ENCODE results near the gene TUBG2. TPM values are rescaled to one million over a fixed set of nuclear protein-coding genes. Genes with fewer than 3 reads are reported as not detected.
"Not testable (repeated sequence)": the region's sequence is repeated elsewhere in the genome, so short reads cannot be mapped to it uniquely, and the experiment has no call there.

TUBG2 gene
- total and polyA plus RNA-seq, 12 donors = 14.5 to 65.1 (median 45.6) TPM

DNA sequence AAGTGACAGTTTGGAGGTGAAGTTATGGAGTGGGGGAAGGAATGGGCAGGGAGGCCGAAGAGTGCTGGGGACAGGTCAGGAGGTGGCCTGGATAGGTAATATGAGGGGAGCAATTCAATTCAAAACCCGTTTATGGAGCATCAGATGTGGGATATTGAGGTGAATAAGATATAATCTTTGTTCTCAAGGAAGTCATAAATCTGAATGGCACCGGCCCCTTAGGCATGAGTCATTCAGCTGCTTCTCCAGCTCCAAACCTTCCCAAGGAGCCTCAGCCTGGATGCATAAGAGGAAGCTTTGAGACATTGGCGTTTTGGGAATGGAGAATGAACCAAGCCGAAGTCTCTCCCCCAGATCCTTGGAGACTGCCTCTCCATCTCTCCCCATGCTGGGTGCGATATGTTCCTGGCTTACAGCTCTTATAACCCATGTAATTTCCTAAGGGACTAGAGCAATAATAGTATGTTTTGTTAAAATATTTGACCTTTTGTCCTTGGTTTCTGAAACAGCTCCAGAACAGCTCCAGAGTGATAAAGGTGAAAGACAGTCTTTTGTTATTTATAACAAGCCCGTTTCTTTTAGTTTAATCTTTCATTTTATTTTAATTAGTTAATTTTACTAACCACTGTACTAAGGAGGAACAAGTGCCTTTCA is 1.7 kb downstream of the TUBG2 start:
- H3K9me3 ChIP-seq (replicated peaks in 1 of 3) = no peaks in the 10 kb centered on the region
- peaks cover 0 to 44% of the 10 kb centered on the region in 2 donors for H3K36me3 ChIP-seq (replicated peaks in 1 of 2)
- no peak overlapping the region for H3K4me3 ChIP-seq
- H3K27me3 ChIP-seq = no peaks in the 10 kb centered on the region
- peaks cover 13 to 26% of the 10 kb centered on the region in 2 donors for H3K4me1 ChIP-seq (replicated peaks in 1 of 2)
- DNase-seq = peak in 2 of 7 donors; percentile 48 to 53
- H3K27ac ChIP-seq = peak overlapping the region in 3 of 5 donors; percentile 5 to 43 (median 29)
- intact Hi-C loops (cut with DNase I) = no loop called here
- 37 to 46% (median 44%) methylated on average over 7 of the region's 7 CpGs for WGBS, 4 donors
- no peak for TF ChIP-seq POLR2A (IDR thresholded peaks at IDR 0.05)
- TF ChIP-seq, protein P1, sequence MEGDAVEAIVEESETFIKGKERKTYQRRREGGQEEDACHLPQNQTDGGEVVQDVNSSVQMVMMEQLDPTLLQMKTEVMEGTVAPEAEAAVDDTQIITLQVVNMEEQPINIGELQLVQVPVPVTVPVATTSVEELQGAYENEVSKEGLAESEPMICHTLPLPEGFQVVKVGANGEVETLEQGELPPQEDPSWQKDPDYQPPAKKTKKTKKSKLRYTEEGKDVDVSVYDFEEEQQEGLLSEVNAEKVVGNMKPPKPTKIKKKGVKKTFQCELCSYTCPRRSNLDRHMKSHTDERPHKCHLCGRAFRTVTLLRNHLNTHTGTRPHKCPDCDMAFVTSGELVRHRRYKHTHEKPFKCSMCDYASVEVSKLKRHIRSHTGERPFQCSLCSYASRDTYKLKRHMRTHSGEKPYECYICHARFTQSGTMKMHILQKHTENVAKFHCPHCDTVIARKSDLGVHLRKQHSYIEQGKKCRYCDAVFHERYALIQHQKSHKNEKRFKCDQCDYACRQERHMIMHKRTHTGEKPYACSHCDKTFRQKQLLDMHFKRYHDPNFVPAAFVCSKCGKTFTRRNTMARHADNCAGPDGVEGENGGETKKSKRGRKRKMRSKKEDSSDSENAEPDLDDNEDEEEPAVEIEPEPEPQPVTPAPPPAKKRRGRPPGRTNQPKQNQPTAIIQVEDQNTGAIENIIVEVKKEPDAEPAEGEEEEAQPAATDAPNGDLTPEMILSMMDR (IDR thresholded peaks at IDR 0.05) = no peak

DNA sequence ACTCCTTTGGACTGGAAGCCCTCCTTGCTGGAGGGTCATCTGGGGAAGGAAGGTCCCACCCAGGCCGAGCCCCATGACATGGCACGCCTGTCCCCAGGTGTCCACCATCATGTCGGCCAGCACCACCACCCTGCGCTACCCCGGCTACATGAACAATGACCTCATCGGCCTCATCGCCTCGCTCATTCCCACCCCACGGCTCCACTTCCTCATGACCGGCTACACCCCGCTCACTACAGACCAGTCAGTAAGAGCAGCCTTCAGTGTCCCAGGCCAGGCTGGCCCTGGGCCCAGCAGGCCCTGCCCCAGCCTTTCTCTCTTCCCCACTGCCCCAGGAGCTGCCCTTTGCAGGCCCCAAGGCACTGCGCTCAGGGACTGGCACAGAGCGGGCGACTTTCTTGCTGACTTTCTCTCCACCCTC is 6.5 kb downstream of the TUBG2 start:
- peaks cover 19 to 41% of the 10 kb centered on the region in 2 donors for H3K4me1 ChIP-seq (replicated peaks in 1 of 2)
- 86 to 94% (median 89%) methylated on average over 12 to 14 of the region's 14 CpGs for WGBS, 4 donors
- TF ChIP-seq, protein P1 (IDR thresholded peaks at IDR 0.05) = no peak
- no peak for TF ChIP-seq POLR2A (IDR thresholded peaks at IDR 0.05)
- H3K27ac ChIP-seq = peak overlapping the region in 1 of 5 donors; percentile 20
- H3K36me3 ChIP-seq (replicated peaks in 1 of 2) = peaks cover 0 to 80% of the 10 kb centered on the region in 2 donors
- no peaks in the 10 kb centered on the region for H3K9me3 ChIP-seq (replicated peaks in 1 of 3)
- DNase-seq = no peak
- no peak overlapping the region for H3K4me3 ChIP-seq
- no peaks in the 10 kb centered on the region for H3K27me3 ChIP-seq
- intact Hi-C loops (cut with DNase I) = no loop called here

DNA sequence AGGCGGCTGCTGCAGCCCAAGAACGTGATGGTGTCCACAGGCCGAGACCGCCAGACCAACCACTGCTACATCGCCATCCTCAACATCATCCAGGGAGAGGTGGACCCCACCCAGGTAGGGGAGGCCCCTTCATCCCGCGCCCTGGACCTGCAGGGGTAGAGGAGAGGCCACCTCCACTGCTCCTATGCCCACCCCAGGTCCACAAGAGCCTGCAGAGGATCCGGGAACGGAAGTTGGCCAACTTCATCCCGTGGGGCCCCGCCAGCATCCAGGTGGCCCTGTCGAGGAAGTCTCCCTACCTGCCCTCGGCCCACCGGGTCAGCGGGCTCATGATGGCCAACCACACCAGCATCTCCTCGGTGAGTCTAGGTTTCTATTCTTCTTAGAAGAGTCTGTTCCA is 7.0 kb downstream of the TUBG2 start:
- H3K4me1 ChIP-seq (replicated peaks in 1 of 2) = peaks cover 15 to 35% of the 10 kb centered on the region in 2 donors
- H3K36me3 ChIP-seq (replicated peaks in 1 of 2) = peaks cover 0 to 85% of the 10 kb centered on the region in 2 donors
- H3K27me3 ChIP-seq; intact Hi-C loops (cut with DNase I); DNase-seq; H3K4me3 ChIP-seq; H3K9me3 ChIP-seq (replicated peaks in 1 of 3): not testable (repeated sequence)
- peak overlapping the region in 2 of 5 donors; percentile 86 for H3K27ac ChIP-seq
- 86 to 91% (median 90%) methylated on average over 7 to 13 of the region's 16 CpGs for WGBS, 4 donors

DNA sequence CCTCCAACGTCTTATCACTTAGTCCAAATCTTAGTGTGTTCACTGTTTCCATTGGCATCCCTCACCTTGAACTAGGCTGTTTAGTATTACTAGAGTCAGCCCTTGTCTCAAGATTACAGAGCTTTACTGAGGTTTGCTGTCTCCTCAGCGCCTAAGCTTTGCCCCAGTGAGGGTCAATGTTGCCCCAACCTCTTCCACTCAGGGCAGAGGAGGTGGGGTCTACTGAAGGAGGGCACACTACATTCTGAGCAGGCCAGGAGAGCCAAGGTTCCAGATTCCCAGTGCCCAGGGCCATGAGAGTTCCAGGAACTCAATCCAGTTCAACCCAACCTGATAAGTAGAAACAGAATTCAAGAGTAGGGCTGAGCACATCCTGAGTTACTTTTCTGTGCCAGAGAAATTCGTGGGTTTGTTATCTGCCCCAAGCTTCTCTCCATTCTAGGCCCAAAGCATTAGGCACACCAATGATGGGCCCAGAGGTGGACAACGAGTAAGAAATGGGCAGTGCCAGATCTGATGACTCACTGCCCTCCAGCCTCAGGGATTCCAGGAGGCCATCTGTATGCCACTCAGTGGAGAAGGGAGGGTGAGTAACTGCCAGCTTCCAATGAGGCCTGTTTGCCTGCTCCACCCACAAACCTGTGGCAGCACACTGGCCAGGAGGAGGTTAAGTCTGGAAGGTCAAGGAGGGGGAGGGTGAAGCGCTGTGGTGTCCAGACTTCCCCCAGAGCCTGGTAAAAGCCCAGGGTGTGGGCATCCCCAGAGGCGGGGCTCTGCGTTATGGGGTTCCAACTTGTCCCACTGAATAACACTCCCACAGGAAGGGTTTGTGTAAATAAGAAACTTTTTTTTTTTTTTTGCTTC is 8.2 kb downstream of the TUBG2 start:
- 29 to 45% (median 36%) methylated on average over 5 to 7 of the region's 7 CpGs for WGBS, 4 donors
- no peaks in the 10 kb centered on the region for H3K27me3 ChIP-seq
- H3K36me3 ChIP-seq (replicated peaks in 1 of 2) = peaks cover 0 to 88% of the 10 kb centered on the region in 2 donors
- DNase-seq = peak; percentile 78 to 95 (median 92)
- peaks cover 15 to 31% of the 10 kb centered on the region in 2 donors for H3K4me1 ChIP-seq (replicated peaks in 1 of 2)
- TF ChIP-seq POLR2A (IDR thresholded peaks at IDR 0.05) = peak in 1 of 2 donors; percentile 23
- TF ChIP-seq, protein P1 (IDR thresholded peaks at IDR 0.05) = no peak
- H3K27ac ChIP-seq = peak overlapping the region; percentile 53 to 86 (median 72)
- intact Hi-C loops (cut with DNase I) = no loop called here
- H3K9me3 ChIP-seq (replicated peaks in 1 of 3) = no peaks in the 10 kb centered on the region
- no peak overlapping the region for H3K4me3 ChIP-seq

All from adrenal gland (tissue), 12 donors.